Measurements from ENCODE around the gene FTO.

Gene FTO

GRCh38 chr16:54062361-54063278 lies 358.7 kb downstream of the FTO start:
- peak; percentile 48 for DNase-seq

- no peak for DNase-seq
Measured at GRCh38 chr16:54063279-54063773, 359.4 kb downstream of the FTO start.

- DNase-seq: no peak
Measured at GRCh38 chr16:54066451-54067105, 362.6 kb downstream of the FTO start.

GRCh38 chr16:54067322-54068065 lies 363.5 kb downstream of the FTO start:
- no peak for DNase-seq

- DNase-seq: no peak
Measured at GRCh38 chr16:54068212-54068611, 364.3 kb downstream of the FTO start.

- no peak for DNase-seq
Measured at GRCh38 chr16:54069601-54070239, 365.8 kb downstream of the FTO start.

- DNase-seq: no peak
Measured at GRCh38 chr16:54070789-54071343, 366.9 kb downstream of the FTO start.

GRCh38 chr16:54071514-54071913 lies 367.6 kb downstream of the FTO start:
- no peak for DNase-seq

GRCh38 chr16:54072237-54072636 lies 368.3 kb downstream of the FTO start:
- DNase-seq: no peak

GRCh38 chr16:54073356-54073755 lies 369.4 kb downstream of the FTO start:
- no peak for DNase-seq

- DNase-seq: no peak
Measured at GRCh38 chr16:54075446-54075845, 371.5 kb downstream of the FTO start.

GRCh38 chr16:54076006-54076504 lies 372.1 kb downstream of the FTO start:
- no peak for DNase-seq

GRCh38 chr16:54077050-54077821 lies 373.3 kb downstream of the FTO start:
- DNase-seq: no peak

- DNase-seq: no peak
Measured at GRCh38 chr16:54080524-54081008, 376.6 kb downstream of the FTO start.

GRCh38 chr16:54086791-54087190 lies 382.8 kb downstream of the FTO start:
- no peak for DNase-seq

GRCh38 chr16:54090602-54091001 lies 386.6 kb downstream of the FTO start:
- no peak for DNase-seq

GRCh38 chr16:54093281-54093680 lies 389.3 kb downstream of the FTO start:
- DNase-seq: no peak

GRCh38 chr16:54094641-54095040 lies 390.7 kb downstream of the FTO start:
- DNase-seq: no peak

GRCh38 chr16:54096607-54097006 lies 392.7 kb downstream of the FTO start:
- no peak for DNase-seq

- no peak for DNase-seq
Measured at GRCh38 chr16:54097774-54098173, 393.8 kb downstream of the FTO start.

GRCh38 chr16:54098247-54098646 lies 394.3 kb downstream of the FTO start:
- no peak for DNase-seq
